A673 (cell line): ENCODE data around the gene ETNK2. TPM values are rescaled to one million over a fixed set of nuclear protein-coding genes. Genes with fewer than 3 reads are reported as not detected.

Source experiments
- BruUV-seq: library from RNA; stranded (reverse); fragments of 400-500 nt; replicated peaks from 2 replicates; lab custom pipeline; 2021; lab: Mats Ljungman, UMichigan
- CTCF ChIA-PET: fragments of 300-600 bp; sonication (Branson Sonifier 250); formaldehyde crosslinking; loops from one replicate; lab custom pipeline; 2022; ENCODE audit warnings: antibody characterized with exemption; lab: Charles Lee
- POLR2A ChIA-PET: fragments of 300-600 bp; sonication (Branson Sonifier 250); formaldehyde crosslinking; loops from one replicate; lab custom pipeline; 2022; ENCODE audit warnings: antibody characterized with exemption; ENCODE audit not compliant: low non-redundant PET; lab: Charles Lee
- DNase-seq: peaks from one replicate; pipeline ENCODE4 v3.0.0-alpha.2; 2015; ENCODE audit warnings: low spot score
- H3K27ac ChIP-seq: fragments of 200-600 bp; sonication (generic); 2 replicates; pipeline ENCODE4 v1.5.1; 2016; ENCODE audit warnings: mixed run types, low read depth, mild to moderate bottlenecking, mixed read lengths, antibody characterized with exemption, low read length; ENCODE audit not compliant: poor library complexity, severe bottlenecking
- H3K27me3 ChIP-seq: fragments of 200-600 bp; sonication (generic); replicated peaks from 2 replicates; pipeline ENCODE4 v1.6.1; 2017; ENCODE audit warnings: mixed run types, low read depth, mild to moderate bottlenecking, mixed read lengths, antibody characterized with exemption, low read length; ENCODE audit not compliant: insufficient read depth, poor library complexity
- H3K36me3 ChIP-seq: fragments of 200-600 bp; sonication (generic); 2 replicates; pipeline ENCODE4 v1.6.1; 2016; ENCODE audit warnings: mixed run types, mild to moderate bottlenecking, mixed read lengths, antibody characterized with exemption, low read length; ENCODE audit not compliant: insufficient read depth, poor library complexity, severe bottlenecking
- H3K4me1 ChIP-seq: fragments of 200-600 bp; sonication (generic); 2 replicates; pipeline ENCODE4 v1.6.1; 2017; ENCODE audit warnings: mixed run types, mild to moderate bottlenecking, mixed read lengths, antibody characterized with exemption, low read length; ENCODE audit not compliant: insufficient read depth, poor library complexity, severe bottlenecking
- H3K4me3 ChIP-seq: fragments of 200-600 bp; sonication (generic); 2 replicates; pipeline ENCODE4 v1.5.1; 2016; ENCODE audit warnings: low read depth, mixed run types, mild to moderate bottlenecking, mixed read lengths, low read length; ENCODE audit not compliant: poor library complexity, severe bottlenecking
- H3K9me3 ChIP-seq: fragments of 200-600 bp; sonication (generic); 2 replicates; pipeline ENCODE4 v1.6.1; 2016; ENCODE audit warnings: mixed run types, low read depth, mild to moderate bottlenecking, mixed read lengths, antibody characterized with exemption, low read length; ENCODE audit not compliant: poor library complexity, severe bottlenecking
- EZH2 ChIP-seq: fragments of 200-600 bp; sonication (generic); IDR thresholded peaks from 2 replicates; pipeline ENCODE4 v1.6.1; 2017; ENCODE audit warnings: borderline replicate concordance, low read depth, mild to moderate bottlenecking, mixed read lengths, antibody characterized with exemption, low read length; ENCODE audit not compliant: poor library complexity, severe bottlenecking
- intact Hi-C: fragments of 100-400 bp; cut with micrococcal nuclease; formaldehyde crosslinking; loops from one replicate; pipeline ENCODE4 v1.10.0; 2022; ENCODE audit not compliant: unreplicated experiment
- total RNA-seq: library from RNA; stranded (reverse); gene quantifications from 2 replicates; pipeline ENCODE4 v1.2.3, GENCODE V29; 2021
- TF ChIP-seq, protein P1 (sequence below): fragments of 300-800, 200-600 bp; sonication (generic); conservative IDR thresholded peaks from 2 replicates; pipeline ENCODE4 v1.5.1; 2017; ENCODE audit warnings: low read depth, mild to moderate bottlenecking, antibody characterized with exemption, low read length, moderate library complexity, mixed read lengths

ETNK2 gene
- total RNA-seq, 1 experiment from 2014 or later: 8.3 TPM

DNA sequence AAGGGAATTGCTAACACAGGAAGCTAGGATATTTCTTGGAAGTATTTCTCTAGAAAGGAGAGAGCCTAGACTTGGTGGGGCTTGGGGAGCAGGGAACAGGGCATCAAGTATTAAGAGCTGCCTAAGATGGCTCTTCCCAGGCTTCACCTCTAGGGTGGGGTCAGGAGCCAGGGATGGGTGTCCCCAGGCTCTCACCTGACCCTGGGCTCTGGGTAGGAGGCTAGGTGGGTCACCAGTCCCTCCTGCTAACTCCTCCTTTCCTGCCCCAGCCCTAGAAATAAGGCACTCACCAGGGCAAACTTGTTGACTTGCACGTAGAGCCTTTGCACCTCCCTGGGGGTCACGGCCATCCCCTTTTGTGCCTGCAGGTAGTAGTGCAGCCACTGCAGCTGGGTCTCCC lies 15.0 kb downstream of the ETNK2 start:
- no peak for DNase-seq
- no TSS peak for BruUV-seq
- CTCF ChIA-PET: no interaction called here
- no peak overlapping the region for H3K4me3 ChIP-seq
- H3K4me1 ChIP-seq: no peaks in the 10 kb centered on the region
- no peaks in the 10 kb centered on the region for H3K9me3 ChIP-seq
- no peaks in the 10 kb centered on the region for H3K36me3 ChIP-seq
- no peaks in the 10 kb centered on the region for H3K27me3 ChIP-seq
- TF ChIP-seq EZH2: no peak
- TF ChIP-seq, protein P1, sequence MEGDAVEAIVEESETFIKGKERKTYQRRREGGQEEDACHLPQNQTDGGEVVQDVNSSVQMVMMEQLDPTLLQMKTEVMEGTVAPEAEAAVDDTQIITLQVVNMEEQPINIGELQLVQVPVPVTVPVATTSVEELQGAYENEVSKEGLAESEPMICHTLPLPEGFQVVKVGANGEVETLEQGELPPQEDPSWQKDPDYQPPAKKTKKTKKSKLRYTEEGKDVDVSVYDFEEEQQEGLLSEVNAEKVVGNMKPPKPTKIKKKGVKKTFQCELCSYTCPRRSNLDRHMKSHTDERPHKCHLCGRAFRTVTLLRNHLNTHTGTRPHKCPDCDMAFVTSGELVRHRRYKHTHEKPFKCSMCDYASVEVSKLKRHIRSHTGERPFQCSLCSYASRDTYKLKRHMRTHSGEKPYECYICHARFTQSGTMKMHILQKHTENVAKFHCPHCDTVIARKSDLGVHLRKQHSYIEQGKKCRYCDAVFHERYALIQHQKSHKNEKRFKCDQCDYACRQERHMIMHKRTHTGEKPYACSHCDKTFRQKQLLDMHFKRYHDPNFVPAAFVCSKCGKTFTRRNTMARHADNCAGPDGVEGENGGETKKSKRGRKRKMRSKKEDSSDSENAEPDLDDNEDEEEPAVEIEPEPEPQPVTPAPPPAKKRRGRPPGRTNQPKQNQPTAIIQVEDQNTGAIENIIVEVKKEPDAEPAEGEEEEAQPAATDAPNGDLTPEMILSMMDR: no peak
- POLR2A ChIA-PET: interaction anchor here (0.7 kb wide), 1 partner anchor 239 kb away, joined by 6 read pairs; no protein-coding TSS in a partner anchor
- H3K27ac ChIP-seq: no peak overlapping the region
- intact Hi-C loops: no loop called here

DNA sequence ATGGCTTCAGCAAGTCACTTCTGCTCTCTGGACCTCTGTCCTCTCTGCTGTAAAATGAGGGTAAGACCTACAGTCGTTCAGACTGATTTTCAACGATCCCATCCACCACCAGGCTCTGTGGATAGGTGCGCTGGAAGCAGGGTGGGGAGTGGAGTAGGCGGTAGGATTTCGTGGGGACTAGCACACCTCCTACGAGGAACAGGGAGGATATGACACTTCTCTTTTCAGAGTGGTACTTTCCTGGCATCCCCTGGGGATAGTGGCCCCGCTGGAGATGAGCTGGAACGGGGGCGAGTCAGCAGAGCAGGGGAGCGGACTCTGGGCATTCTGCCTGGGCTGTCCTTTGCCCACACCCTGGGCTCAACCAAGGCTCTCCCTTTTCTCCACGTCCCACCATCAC lies 17.7 kb downstream of the ETNK2 start:
- CTCF ChIA-PET: no interaction called here
- TF ChIP-seq, protein P1: no peak
- no peak for TF ChIP-seq EZH2
- Histone ChIP-seq H3K36me3 (no peaks in the 10 kb centered on the region), H3K27ac (no peak overlapping the region), H3K9me3 (no peaks in the 10 kb centered on the region), H3K4me3 (no peak overlapping the region), H3K27me3 (no peaks in the 10 kb centered on the region), H3K4me1 (peaks cover 23% of the 10 kb centered on the region)
- intact Hi-C loops: no loop called here
- BruUV-seq: no TSS peak
- no peak for DNase-seq
- POLR2A ChIA-PET: interaction anchor here (0.6 kb wide), 1 partner anchor 268 kb away, joined by 3 read pairs; no protein-coding TSS in a partner anchor

DNA sequence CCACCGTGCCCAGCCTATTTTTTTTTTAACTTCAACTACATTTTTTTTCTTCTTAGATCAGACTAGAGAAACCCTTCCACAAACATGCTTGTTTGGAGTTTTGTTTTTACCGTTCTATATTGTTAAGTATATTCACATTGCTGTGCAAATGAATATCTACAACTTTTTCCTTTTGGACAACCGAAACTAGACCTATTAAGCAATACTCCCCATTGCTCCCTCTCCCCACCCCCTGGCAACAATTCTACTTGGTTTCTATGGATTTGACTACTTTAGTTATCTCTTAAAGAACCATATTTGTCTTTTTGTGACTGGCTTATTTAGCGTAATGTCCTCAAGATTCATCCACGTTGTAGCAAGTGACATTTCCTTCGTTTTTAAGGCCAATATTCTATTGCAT lies 19.1 kb downstream of the ETNK2 start:
- TF ChIP-seq, protein P1: no peak
- TF ChIP-seq EZH2: no peak
- Histone ChIP-seq H3K4me3 (no peak overlapping the region), H3K9me3 (no peaks in the 10 kb centered on the region), H3K27ac (no peak overlapping the region), H3K36me3 (no peaks in the 10 kb centered on the region), H3K4me1 (peaks cover 28% of the 10 kb centered on the region), H3K27me3 (no peaks in the 10 kb centered on the region)
- no peak for DNase-seq
- CTCF ChIA-PET: no interaction called here
- intact Hi-C loops: no loop called here
- POLR2A ChIA-PET: no interaction called here
- BruUV-seq: no TSS peak
